Measurements from ENCODE around the gene NHERF2.

- TF ChIP-seq RAD21 (IDR thresholded peaks at IDR 0.05; ENCODE audit: low read length) (no peak), CTCF (conservative IDR thresholded peaks at IDR 0.05; ENCODE audit: low read depth, low read length) (no peak), MAZ (IDR thresholded peaks at IDR 0.05; ENCODE audit: borderline replicate concordance, low read depth, low read length) (no peak), ELK1 (IDR thresholded peaks at IDR 0.05; ENCODE audit: borderline replicate concordance, low read depth, low read length) (no peak), MAFK (IDR thresholded peaks at IDR 0.05; ENCODE audit: low read depth, low read length) (no peak), MXI1 (IDR thresholded peaks at IDR 0.05; ENCODE audit: borderline replicate concordance, low read depth, low read length) (peak; percentile 8; the same call in 1 of the 2 replicates), POLR2A (IDR thresholded peaks at IDR 0.05; ENCODE audit: low read depth, low read length) (no peak), USF2 (IDR thresholded peaks at IDR 0.05; ENCODE audit: low read depth, low read length) (no peak), RCOR1 (IDR thresholded peaks at IDR 0.05; ENCODE audit: insufficient replicate concordance, low read length) (no peak), CEBPB (IDR thresholded peaks at IDR 0.05; ENCODE audit: low read depth, low read length) (no peak), RFX5 (IDR thresholded peaks at IDR 0.05; ENCODE audit: low read depth, low read length) (no peak), CHD1 (IDR thresholded peaks at IDR 0.05; ENCODE audit: low read depth, low read length) (no peak)
Measured at GRCh38 chr16:2026461-2027023, at the start of gene NHERF2.
